MCF 10A (cell line): ENCODE data around the gene TMEM117. TPM values are rescaled to one million over a fixed set of nuclear protein-coding genes. Genes with fewer than 3 reads are reported as not detected.

Experiments
- BruUV-seq: library from RNA; stranded (reverse); fragments of 400-500 nt; replicated peaks from 2 replicates; lab custom pipeline; 2021; lab: Mats Ljungman, UMichigan
- CTCF ChIA-PET: fragments of 300-600 bp; sonication (Branson Sonifier 250); formaldehyde crosslinking; extraction: SDS; loops from one replicate; lab custom pipeline; 2021; ENCODE audit warnings: antibody characterized with exemption, inconsistent platforms; lab: Yijun Ruan, JAX
- POLR2A ChIA-PET: fragments of 300-600, 350-650 bp; sonication (Branson Sonifier 250); formaldehyde crosslinking; extraction: SDS; loops from one replicate; lab custom pipeline; 2020; ENCODE audit warnings: antibody characterized with exemption, inconsistent platforms; lab: Yijun Ruan, JAX
- DNase-seq: peaks from one replicate; pipeline ENCODE4 v3.0.0-alpha.2; 2018; ENCODE audit not compliant: unreplicated experiment
- H3K27ac Mint-ChIP-seq: one replicate; pipeline ENCODE4 v1.8.0; 2022; ENCODE audit warnings: mild to moderate bottlenecking, low read depth, mixed read lengths; ENCODE audit not compliant: unreplicated experiment
- H3K27me3 Mint-ChIP-seq: one replicate; pipeline ENCODE4 v1.8.0; 2022; ENCODE audit warnings: mixed read lengths; ENCODE audit not compliant: insufficient read depth, unreplicated experiment
- H3K36me3 Mint-ChIP-seq: one replicate; pipeline ENCODE4 v1.8.0; 2022; ENCODE audit warnings: mild to moderate bottlenecking, moderate library complexity, mixed read lengths; ENCODE audit not compliant: insufficient read depth, unreplicated experiment
- H3K4me1 Mint-ChIP-seq: one replicate; pipeline ENCODE4 v1.8.0; 2022; ENCODE audit warnings: mixed read lengths; ENCODE audit not compliant: insufficient read depth, unreplicated experiment
- H3K4me3 Mint-ChIP-seq: one replicate; pipeline ENCODE4 v1.8.0; 2022; ENCODE audit warnings: mild to moderate bottlenecking, moderate library complexity, mixed read lengths; ENCODE audit not compliant: unreplicated experiment
- H3K9me3 Mint-ChIP-seq: one replicate; pipeline ENCODE4 v1.8.0; 2022; ENCODE audit warnings: mixed read lengths; ENCODE audit not compliant: unreplicated experiment
- CTCF ChIP-seq: fragments of 200-600 bp; IDR thresholded peaks from one replicate; pipeline ENCODE4 v1.8.0; 2022; ENCODE audit warnings: antibody characterized with exemption, mild to moderate bottlenecking; ENCODE audit not compliant: unreplicated experiment
- intact Hi-C: fragments of 100-400 bp; cut with micrococcal nuclease; formaldehyde crosslinking; loops from 2 replicates; pipeline ENCODE4 v1.14.1; 2022
- total RNA-seq: library from RNA; stranded (reverse); gene quantifications from 2 replicates; pipeline ENCODE4 v1.2.3, GENCODE V29; 2022

TMEM117 gene
- total RNA-seq, 1 experiment from 2014 or later, result 3.2 TPM

GRCh38 chr12:43973993-43974392 lies 138.1 kb downstream of the TMEM117 start:
- ChIA-PET POLR2A (no interaction called here), CTCF (no interaction called here)
- BruUV-seq, result no TSS peak
- H3K27me3 Mint-ChIP-seq, result no peaks in the 10 kb centered on the region
- no peaks in the 10 kb centered on the region for H3K9me3 Mint-ChIP-seq
- H3K36me3 Mint-ChIP-seq, result no peaks in the 10 kb centered on the region
- no peak for TF ChIP-seq CTCF
- intact Hi-C loops, result no loop called here
- H3K27ac Mint-ChIP-seq, result no peak overlapping the region
- no peak for DNase-seq
- H3K4me1 Mint-ChIP-seq, result peaks cover 6% of the 10 kb centered on the region
- no peak overlapping the region for H3K4me3 Mint-ChIP-seq

GRCh38 chr12:43976027-43976426 lies 140.1 kb downstream of the TMEM117 start:
- Mint-ChIP-seq H3K36me3 (no peaks in the 10 kb centered on the region), H3K27me3 (no peaks in the 10 kb centered on the region), H3K9me3 (no peaks in the 10 kb centered on the region), H3K4me3 (no peak overlapping the region), H3K27ac (no peak overlapping the region), H3K4me1 (no peaks in the 10 kb centered on the region)
- no peak for TF ChIP-seq CTCF
- no peak for DNase-seq
- no TSS peak for BruUV-seq
- intact Hi-C loops, result no loop called here
- ChIA-PET POLR2A (no interaction called here), CTCF (no interaction called here)

GRCh38 chr12:43978556-43978955 lies 142.7 kb downstream of the TMEM117 start:
- POLR2A ChIA-PET, result no interaction called here
- Mint-ChIP-seq H3K27ac (no peak overlapping the region), H3K36me3 (peaks cover 6% of the 10 kb centered on the region), H3K4me1 (no peaks in the 10 kb centered on the region), H3K9me3 (no peaks in the 10 kb centered on the region), H3K27me3 (no peaks in the 10 kb centered on the region), H3K4me3 (no peak overlapping the region)
- DNase-seq, result no peak
- CTCF ChIA-PET, result no interaction called here
- TF ChIP-seq CTCF, result no peak
- intact Hi-C loops, result no loop called here
- no TSS peak for BruUV-seq

- DNase-seq, result no peak
- H3K36me3 Mint-ChIP-seq, result peaks cover 6% of the 10 kb centered on the region
- no peaks in the 10 kb centered on the region for H3K9me3 Mint-ChIP-seq
- TF ChIP-seq CTCF, result no peak
- no TSS peak for BruUV-seq
- H3K4me1 Mint-ChIP-seq, result no peaks in the 10 kb centered on the region
- H3K27me3 Mint-ChIP-seq, result no peaks in the 10 kb centered on the region
- POLR2A ChIA-PET, result no interaction called here
- no peak overlapping the region for H3K4me3 Mint-ChIP-seq
- intact Hi-C loops, result no loop called here
- no peak overlapping the region for H3K27ac Mint-ChIP-seq
- CTCF ChIA-PET, result interaction anchor here (0.6 kb wide), 2 partner anchors 950 to 1031 kb away, joined by 3 read pairs; no protein-coding TSS in a partner anchor
These were observed 143.6 kb downstream of the TMEM117 start for GRCh38 chr12:43979450-43979849.
